PC-9 (cell line): ENCODE data around the gene CXorf49. TPM values are rescaled to one million over a fixed set of nuclear protein-coding genes. Genes with fewer than 3 reads are reported as not detected.
"Not testable (repeated sequence)": the region's sequence is repeated elsewhere in the genome, so short reads cannot be mapped to it uniquely, and the experiment has no call there.

Source experiments
- BruUV-seq: library from RNA; stranded (reverse); fragments of 400-500 nt; replicated peaks from 2 replicates; lab custom pipeline; 2021; lab: Mats Ljungman, UMichigan
- CTCF ChIA-PET: fragments of 300-600 bp; sonication (Branson Sonifier 250); formaldehyde crosslinking; loops from one replicate; lab custom pipeline; 2022; ENCODE audit warnings: antibody characterized with exemption; lab: Charles Lee
- POLR2A ChIA-PET: fragments of 300-600 bp; sonication (Branson Sonifier 250); formaldehyde crosslinking; loops from one replicate; lab custom pipeline; 2022; ENCODE audit warnings: antibody characterized with exemption; ENCODE audit not compliant: unreplicated experiment; lab: Charles Lee
- DNase-seq, 2 experiments: peaks; one replicate each; pipeline versions ENCODE4 v3.0.0 to v3.0.0-alpha.2; 2015 to 2022; ENCODE audit warnings: mixed read lengths in 1 of 2
- H2AFZ ChIP-seq: fragments of 200-600 bp; sonication (generic); 2 replicates; pipeline ENCODE4 v1.8.1; 2017; ENCODE audit warnings: antibody characterized with exemption
- H3F3A ChIP-seq: fragments of 200-600 bp; sonication (generic); 2 replicates; pipeline ENCODE4 v1.8.1; 2017; ENCODE audit warnings: antibody characterized with exemption, mild to moderate bottlenecking, low read depth; ENCODE audit not compliant: insufficient read depth
- H3K27ac ChIP-seq: fragments of 200-600 bp; sonication (generic); 2 replicates; pipeline ENCODE4 v1.6.1; 2016; ENCODE audit warnings: mixed run types
- H3K27me3 ChIP-seq: fragments of 200-600 bp; sonication (generic); 2 replicates; pipeline ENCODE4 v1.6.1; 2016; ENCODE audit warnings: low read depth, mixed run types; ENCODE audit not compliant: insufficient read depth
- H3K36me3 ChIP-seq: fragments of 200-600 bp; sonication (generic); 2 replicates; pipeline ENCODE4 v1.6.1; 2016; ENCODE audit warnings: low read depth, mixed run types
- H3K4me1 ChIP-seq: fragments of 200-600 bp; sonication (generic); replicated peaks from 2 replicates; pipeline ENCODE4 v1.6.1; 2016; ENCODE audit warnings: mixed run types; ENCODE audit not compliant: insufficient read depth
- H3K4me2 ChIP-seq: fragments of 200-600 bp; sonication (generic); 2 replicates; pipeline ENCODE4 v1.6.1; 2017; ENCODE audit warnings: mixed run types
- H3K4me3 ChIP-seq: fragments of 200-600 bp; sonication (generic); 2 replicates; pipeline ENCODE4 v1.6.1; 2016; ENCODE audit warnings: mixed run types
- H3K79me2 ChIP-seq: fragments of 200-600 bp; sonication (generic); 2 replicates; pipeline ENCODE4 v1.6.1; 2017; ENCODE audit warnings: low read depth, mixed run types
- H3K9me2 ChIP-seq: fragments of 200-600 bp; sonication (generic); 2 replicates; pipeline ENCODE4 v1.8.1; 2017; ENCODE audit warnings: mild to moderate bottlenecking; ENCODE audit not compliant: insufficient read depth
- H3K9me3 ChIP-seq: fragments of 200-600 bp; sonication (generic); 2 replicates; pipeline ENCODE4 v1.8.1; 2016; ENCODE audit warnings: low read depth; ENCODE audit not compliant: insufficient read depth
- H4K20me1 ChIP-seq: fragments of 200-600 bp; sonication (generic); 2 replicates; pipeline ENCODE4 v1.8.1; 2017; ENCODE audit not compliant: insufficient read depth
- intact Hi-C: fragments of 100-400 bp; cut with micrococcal nuclease; formaldehyde crosslinking; loops from one replicate; pipeline ENCODE4 v1.10.0; 2022; ENCODE audit not compliant: unreplicated experiment
- total RNA-seq: library from RNA; stranded (reverse); gene quantifications from 2 replicates; pipeline ENCODE4 v1.2.3, GENCODE V29; 2021

Gene CXorf49
- total RNA-seq, 1 experiment from 2014 or later: not detected

DNA sequence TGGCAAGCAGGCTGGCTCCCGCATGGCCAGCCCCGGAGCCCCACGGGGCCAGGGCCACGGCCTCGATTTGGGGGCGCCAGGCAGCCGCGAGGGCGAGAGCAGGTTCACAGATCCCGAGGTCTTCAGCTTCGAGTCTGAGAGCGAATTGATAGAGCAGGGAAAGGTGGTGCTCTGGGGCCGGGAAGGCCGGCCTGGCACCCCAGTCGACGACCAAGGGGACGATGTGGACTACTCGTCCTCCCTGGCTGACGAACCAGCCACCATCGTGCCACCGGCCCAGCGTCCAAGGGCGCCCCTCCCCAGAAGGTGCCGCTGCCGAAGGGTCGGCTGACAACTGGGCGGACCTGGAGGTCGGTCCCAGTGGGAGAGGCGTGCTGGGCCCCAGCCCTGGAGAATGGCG lies 1.1 kb upstream of the CXorf49 start:
- H3K9me2 ChIP-seq, H3K79me2 ChIP-seq, H3K27ac ChIP-seq, H4K20me1 ChIP-seq, H3F3A ChIP-seq, H3K4me1 ChIP-seq, BruUV-seq, intact Hi-C loops, H3K27me3 ChIP-seq, H3K9me3 ChIP-seq, H3K36me3 ChIP-seq, H3K4me2 ChIP-seq, DNase-seq, H2AFZ ChIP-seq, POLR2A ChIA-PET, CTCF ChIA-PET, H3K4me3 ChIP-seq: not testable (repeated sequence)

DNA sequence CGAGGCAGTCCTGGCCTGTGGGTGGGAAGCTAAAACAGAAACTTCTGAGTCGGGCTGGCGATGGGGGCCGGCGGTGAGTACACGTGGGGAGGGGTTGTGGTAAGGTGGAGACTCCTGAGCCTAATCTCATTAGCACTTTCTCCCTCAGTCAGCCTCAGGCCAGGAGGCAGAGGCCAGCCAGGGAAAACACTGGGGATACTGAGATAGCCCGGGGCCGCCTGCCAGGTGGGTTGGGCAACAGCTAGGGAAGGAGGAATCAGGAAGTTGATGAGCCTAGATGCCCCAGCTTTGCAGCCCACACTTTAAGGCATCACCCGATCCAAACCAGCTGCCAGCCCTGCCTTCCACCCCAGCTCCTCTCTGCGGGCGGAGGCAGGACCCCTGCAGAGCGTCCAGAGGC lies 1.8 kb downstream of the CXorf49 start:
- H4K20me1 ChIP-seq, H3K36me3 ChIP-seq, BruUV-seq, DNase-seq, H3K4me2 ChIP-seq, CTCF ChIA-PET, H3K4me3 ChIP-seq, H3F3A ChIP-seq, H2AFZ ChIP-seq, intact Hi-C loops, H3K27me3 ChIP-seq, H3K9me3 ChIP-seq, H3K27ac ChIP-seq, H3K4me1 ChIP-seq, H3K79me2 ChIP-seq, H3K9me2 ChIP-seq, POLR2A ChIA-PET: not testable (repeated sequence)

DNA sequence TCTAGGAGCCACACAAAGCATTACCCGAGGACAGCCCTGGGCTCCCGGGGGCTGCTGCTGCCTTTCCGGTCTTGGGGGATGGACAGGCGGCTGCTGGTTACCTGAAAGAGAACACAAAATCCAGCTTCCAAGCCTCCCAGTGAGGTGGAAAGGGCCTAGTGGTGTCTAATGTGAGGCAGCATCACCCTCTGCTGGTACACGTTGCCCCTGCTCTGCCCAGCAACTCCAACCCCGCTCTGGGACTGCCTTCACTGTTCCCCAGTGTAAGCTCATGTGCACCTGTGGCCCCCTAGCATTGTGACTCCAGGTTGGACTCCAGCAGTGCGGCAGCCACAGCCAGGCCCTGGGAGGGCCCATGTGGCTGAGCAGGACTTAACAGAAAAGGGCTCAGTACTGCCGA lies 2.5 kb downstream of the CXorf49 start:
- DNase-seq, POLR2A ChIA-PET, H3K27ac ChIP-seq, intact Hi-C loops, H3K4me2 ChIP-seq, CTCF ChIA-PET, H3K9me2 ChIP-seq, H3K4me1 ChIP-seq, H3K79me2 ChIP-seq, H3K27me3 ChIP-seq, H3K9me3 ChIP-seq, H3K4me3 ChIP-seq, H3K36me3 ChIP-seq, H4K20me1 ChIP-seq, BruUV-seq, H2AFZ ChIP-seq, H3F3A ChIP-seq: not testable (repeated sequence)

DNA sequence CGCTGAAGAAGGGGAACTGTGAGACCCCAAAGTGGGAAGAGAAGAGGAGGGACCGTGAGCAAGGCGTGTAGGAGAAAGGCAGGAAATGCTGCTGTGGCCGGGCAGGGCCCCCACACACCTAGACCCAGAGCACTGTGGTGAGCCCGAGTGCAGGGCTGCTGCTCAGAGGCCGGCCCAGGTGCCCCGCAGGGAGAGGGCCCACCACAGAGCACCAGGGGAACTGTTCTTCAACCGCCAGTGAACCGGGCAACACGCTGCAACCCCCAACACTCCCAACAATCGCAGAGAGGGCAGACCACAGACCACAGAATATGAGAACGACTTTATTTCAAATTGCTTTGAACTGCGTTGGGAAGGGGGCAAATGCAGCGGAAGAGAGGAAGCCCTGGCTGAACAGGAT lies 4.0 kb downstream of the CXorf49 start:
- DNase-seq, H3K27me3 ChIP-seq, H2AFZ ChIP-seq, H3K4me3 ChIP-seq, BruUV-seq, H3K79me2 ChIP-seq, H3K4me2 ChIP-seq, CTCF ChIA-PET, H3F3A ChIP-seq, H3K36me3 ChIP-seq, intact Hi-C loops, H3K9me2 ChIP-seq, POLR2A ChIA-PET, H3K9me3 ChIP-seq, H4K20me1 ChIP-seq, H3K4me1 ChIP-seq, H3K27ac ChIP-seq: not testable (repeated sequence)

DNA sequence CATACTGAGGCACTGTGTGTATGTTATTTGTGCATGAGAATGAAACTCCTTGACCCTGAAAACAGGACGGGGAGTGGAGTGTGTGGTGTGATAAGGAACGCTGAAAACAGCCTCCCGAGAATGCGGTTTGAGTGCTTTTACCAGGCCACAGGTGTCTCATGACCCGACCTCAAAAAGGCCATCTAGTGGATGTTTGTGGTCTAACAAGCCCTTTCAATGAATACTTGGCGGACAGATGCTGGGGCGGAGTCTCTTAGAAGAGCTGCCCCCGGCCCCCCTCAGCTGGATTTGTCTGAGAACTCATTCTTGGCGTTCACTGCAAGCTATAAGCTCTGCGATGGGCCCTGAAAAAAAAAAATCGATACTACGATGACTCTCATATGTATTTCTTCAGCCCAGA lies 15.2 kb downstream of the CXorf49 start:
- H3K36me3 ChIP-seq, H3K27me3 ChIP-seq, H3K4me2 ChIP-seq, H3K27ac ChIP-seq, POLR2A ChIA-PET, H2AFZ ChIP-seq, BruUV-seq, CTCF ChIA-PET, H3K4me3 ChIP-seq, DNase-seq, H3K9me3 ChIP-seq, H4K20me1 ChIP-seq, H3K79me2 ChIP-seq, H3K9me2 ChIP-seq, H3K4me1 ChIP-seq, intact Hi-C loops, H3F3A ChIP-seq: not testable (repeated sequence)

DNA sequence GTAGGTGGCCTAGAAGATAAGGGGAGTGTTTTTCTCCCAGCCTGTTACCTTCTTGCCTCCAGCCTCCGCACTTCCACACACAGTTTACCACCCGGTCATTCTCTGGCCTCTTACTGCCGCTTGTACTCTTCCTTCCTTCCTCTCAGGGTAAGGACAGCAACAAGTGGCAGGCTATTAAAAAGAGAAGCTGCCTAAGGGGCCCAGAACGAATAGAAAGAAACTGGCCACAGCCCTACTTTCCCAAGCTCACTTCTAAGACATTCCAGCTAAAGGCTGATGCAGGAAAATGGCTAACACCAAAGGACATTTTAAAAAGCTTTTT lies 19.1 kb downstream of the CXorf49 start:
- BruUV-seq, H4K20me1 ChIP-seq, POLR2A ChIA-PET, H3K4me3 ChIP-seq, DNase-seq, H3K27ac ChIP-seq, H2AFZ ChIP-seq, H3K27me3 ChIP-seq, intact Hi-C loops, H3K4me2 ChIP-seq, H3K36me3 ChIP-seq, H3K9me2 ChIP-seq, H3K4me1 ChIP-seq, H3K79me2 ChIP-seq, H3F3A ChIP-seq, H3K9me3 ChIP-seq, CTCF ChIA-PET: not testable (repeated sequence)

DNA sequence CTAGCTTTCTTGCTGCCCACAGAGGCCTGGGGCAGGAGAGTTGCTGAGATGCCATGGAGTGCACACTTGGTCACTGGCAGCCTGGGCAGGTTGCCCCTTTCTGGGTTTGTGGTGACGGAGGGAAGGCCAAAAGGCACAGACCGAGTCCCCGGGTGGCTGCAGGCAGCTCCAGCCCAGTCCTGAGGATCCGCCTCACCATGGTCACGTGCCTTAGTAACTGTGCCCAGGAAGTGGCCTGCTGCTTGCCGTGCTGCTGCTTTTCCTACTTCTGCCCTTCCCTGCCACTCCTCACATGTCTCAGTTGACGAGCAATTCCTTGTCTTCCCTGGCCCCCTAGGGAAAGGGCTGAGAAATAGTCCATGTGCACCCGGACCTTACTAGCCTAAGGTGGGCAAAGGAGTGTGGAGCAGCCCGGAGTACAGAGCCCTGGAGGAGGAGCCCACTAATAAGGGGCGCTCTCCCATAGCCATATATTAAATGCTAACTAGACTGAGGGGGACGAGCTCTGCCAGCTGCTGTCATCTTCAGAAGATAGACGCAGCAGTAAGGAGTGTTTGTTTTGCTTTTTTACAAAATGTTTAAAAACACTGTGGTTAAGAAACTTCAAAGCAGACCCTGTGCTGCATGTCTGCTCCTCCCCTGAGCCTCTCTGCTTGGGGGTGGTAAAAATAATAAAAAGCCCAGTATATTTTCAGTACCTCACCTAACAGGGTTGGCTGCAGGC lies 19.6 kb downstream of the CXorf49 start:
- BruUV-seq, intact Hi-C loops, POLR2A ChIA-PET: not testable (repeated sequence)

More for the DNA sequence above, 19.6 kb downstream of the CXorf49 start:
- H3K4me1 ChIP-seq, H4K20me1 ChIP-seq, H3K27ac ChIP-seq, H3K36me3 ChIP-seq, H3K4me2 ChIP-seq, H3K27me3 ChIP-seq, H3K4me3 ChIP-seq, H3F3A ChIP-seq, DNase-seq, H3K9me3 ChIP-seq, H2AFZ ChIP-seq, H3K79me2 ChIP-seq, CTCF ChIA-PET, H3K9me2 ChIP-seq: not testable (repeated sequence)
